T-helper 1 cell treated with Interleukin-12 subunit alpha and Interleukin-12 subunit beta and Interleukin-4 antibody, amounts not matched to agents 30 ng/mL and 1 ng/mL, for 36 hours (primary cell): Measurements from ENCODE around the gene ANKRD31. TPM values are rescaled to one million over a fixed set of nuclear protein-coding genes. Genes with fewer than 3 reads are reported as not detected.

Experiments used
- intact Hi-C: fragments of 100-400 bp; cut with micrococcal nuclease; formaldehyde crosslinking; loops from one replicate; pipeline ENCODE4 v1.15.1; 2024
- total RNA-seq: library from RNA; stranded (reverse); gene quantifications from 2 replicates; pipeline ENCODE4 v1.2.3, GENCODE V29; 2022

Gene ANKRD31
- total RNA-seq, 1 donor from 2014 or later, result 0.12 TPM

DNA sequence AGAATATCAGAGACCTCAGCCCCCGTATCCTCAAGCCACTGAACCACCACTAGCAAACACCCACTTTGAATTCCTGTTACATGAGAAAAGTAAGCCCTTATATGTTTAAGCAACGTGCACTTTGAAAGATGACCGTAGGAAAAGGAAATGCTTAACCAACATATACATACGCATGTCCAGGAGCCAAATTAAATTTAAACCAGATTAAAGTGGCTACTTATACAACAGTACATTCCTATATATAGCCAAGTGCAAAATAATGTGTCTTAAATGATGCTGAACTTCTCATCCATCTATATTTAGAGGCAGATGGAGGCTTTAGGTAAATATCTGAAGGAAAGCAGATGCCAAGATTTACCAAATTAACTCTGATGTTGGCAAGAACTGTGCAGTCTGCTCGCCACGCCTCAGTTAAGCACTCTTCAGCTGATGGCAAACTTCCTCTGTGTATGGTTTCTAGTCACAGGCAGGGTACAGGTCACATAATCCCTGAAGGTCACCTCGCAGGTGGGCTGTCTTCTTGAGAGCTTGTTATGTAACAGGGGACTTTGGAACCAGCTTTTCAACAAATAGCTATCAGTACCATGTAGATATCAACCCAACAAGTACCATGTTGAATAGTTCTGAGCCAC, 192.9 kb downstream of the ANKRD31 start:
- intact Hi-C loops, result no loop called here

DNA sequence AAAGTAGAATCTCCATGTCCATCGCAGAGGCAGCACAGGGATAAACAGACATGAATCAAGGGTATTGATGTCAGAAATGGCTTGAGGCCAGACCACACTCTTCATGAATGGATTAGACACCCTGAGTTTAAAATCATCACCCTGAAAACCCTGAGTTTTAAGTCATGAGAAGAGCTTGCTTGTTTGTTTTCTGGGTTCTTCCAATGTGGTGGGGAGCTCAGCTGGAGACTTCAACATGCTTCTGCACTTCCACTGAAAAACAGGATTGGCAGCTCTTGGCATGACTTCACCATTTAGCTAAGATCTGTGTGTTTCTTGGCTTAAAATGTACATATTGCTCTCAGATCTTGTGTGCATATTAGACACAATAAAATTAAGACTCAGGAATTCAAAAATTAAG, 194.2 kb downstream of the ANKRD31 start:
- intact Hi-C loops, result no loop called here

DNA sequence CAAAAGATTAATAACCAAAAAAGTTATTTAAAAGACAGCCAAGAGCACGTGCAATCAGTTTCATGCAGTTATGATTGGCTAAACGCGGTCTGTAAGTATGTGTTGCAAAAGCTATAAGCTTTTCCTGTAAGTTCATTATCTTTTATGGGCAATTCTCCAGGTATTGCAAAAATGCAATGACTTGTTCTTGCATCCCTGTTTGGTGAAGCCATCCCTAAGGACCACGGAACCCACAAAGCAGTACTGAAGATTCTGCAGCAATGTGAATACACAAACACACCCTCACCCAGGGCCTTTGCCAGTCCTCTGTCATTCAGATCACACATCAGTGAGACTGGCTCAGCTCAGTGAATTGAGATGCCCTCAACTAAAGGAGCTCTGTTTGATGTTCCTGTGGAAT, 195.7 kb downstream of the ANKRD31 start:
- intact Hi-C loops, result no loop called here

DNA sequence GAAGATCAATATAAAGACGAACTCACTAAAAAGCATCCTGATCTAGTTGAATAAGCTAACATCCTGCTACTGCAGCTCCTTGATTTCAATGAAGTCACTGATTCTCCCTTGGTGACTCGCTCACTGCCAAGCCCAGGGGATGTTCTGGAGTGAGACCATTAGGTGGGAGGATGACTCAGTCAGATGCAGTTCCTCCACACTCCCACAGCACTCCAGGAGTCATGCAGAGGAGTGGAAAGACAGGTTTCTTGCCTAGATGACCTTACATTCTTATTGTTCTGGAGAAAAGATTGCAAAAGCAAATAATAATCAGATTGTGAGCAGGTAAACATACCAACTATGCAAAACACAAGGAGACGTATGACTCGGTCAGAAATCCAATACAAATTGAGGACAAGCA, 199.6 kb downstream of the ANKRD31 start:
- intact Hi-C loops, result no loop called here

DNA sequence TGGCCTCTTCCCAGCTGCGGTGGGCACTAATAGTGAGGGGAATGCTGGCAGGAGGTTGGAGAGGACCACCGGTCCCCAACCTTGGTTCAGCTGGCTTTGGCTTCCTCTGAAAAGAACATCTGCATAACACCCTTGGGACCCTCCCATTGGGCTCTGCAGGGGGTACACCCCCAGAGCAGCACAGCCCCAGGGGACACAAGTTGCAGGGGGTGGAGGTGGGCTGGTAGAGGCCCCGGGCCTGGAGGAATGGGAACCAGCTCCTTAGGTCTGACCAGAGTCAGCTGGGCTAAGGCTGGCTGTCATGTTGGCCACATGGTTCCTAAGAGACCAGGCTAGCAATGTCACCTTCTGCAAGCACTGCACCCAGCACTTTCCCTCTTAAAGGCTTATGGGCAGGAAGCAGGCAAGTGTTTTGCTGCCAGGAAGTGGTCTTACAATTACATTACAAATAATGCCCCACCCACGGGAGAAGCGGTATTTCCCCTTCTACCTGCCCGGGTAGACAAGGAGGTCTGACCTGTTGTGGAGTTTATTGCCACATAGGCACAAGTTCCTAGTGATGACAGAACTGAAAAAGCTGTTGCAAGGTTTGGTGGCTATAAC, 202.4 kb downstream of the ANKRD31 start:
- intact Hi-C loops, result no loop called here

DNA sequence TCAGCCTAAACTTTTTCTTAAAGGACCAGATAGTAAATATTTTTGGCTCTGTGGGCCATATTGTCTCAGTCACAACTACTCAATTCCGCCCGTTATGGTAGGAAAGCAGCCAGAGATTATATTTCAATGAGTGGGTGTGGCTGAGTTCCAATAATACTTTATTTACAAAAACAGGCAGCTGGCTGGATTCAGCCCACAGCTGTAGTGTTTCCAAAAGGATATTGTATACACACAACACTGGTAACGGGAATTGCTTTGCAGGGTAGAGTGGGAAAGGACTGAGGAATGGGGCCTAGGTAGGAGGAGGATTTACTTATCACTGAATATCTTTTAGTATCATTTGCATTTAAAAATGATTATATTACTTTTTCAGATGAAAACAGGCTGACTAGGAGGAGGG, 205.3 kb downstream of the ANKRD31 start:
- intact Hi-C loops, result no loop called here

DNA sequence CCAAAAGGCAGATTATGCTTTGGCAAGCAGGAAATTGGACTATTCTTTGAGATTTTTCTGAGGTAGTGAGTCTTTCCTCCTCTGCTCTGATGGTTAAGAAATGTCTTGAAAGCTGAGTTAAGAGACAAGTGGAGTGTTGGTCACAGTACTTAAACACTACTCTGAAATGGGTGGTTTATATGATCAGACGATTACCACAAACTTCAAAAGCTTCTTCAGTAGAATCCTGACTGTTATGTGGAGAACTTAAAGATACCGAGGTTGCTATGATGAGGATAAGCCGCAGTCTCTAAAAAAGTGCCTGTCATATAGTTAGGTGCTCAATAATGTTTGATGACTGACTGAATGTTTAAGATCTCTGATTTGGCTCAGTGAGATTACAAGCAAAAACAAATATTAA, 208.6 kb downstream of the ANKRD31 start:
- intact Hi-C loops, result no loop called here

DNA sequence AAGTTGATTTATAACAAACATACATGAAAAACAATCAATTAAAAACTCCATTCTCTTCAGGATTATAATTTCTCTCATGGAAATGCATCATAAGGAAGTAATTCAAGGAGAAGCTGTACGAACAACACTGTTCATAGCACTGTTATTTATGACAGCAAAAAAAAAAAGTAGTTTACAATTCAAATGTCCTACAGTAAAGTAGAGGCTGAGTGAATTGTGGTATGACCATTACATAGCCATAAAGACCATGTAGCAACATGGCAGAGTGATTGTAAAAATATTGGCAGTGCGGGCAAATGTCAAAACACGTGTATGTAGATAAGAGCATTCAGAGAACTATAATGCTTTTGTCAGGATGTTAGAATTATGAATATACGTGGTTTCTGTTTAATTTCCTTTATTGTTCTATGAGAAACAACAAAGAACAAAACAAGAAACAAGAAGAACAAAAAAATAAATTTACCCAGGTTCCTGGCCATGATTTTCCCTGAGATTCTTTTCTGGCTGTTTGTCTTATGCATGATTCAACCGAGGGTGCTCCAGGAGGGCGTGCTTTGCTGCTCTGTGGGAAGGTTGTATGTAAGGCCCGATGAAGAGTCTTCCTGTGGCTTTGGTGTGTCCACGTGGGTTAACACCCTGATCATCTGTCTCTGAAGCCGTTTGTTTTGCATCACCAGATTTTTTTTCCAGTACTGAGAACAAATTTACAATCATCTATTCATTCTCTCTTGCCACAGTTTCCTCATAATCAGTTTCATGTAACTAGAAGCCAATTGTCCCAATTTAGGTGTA, 213.1 kb downstream of the ANKRD31 start:
- intact Hi-C loops, result loop anchor here (2.0 to 5.0 kb wide), 2 partner anchors 49 to 86 kb away; no protein-coding TSS in a partner anchor

DNA sequence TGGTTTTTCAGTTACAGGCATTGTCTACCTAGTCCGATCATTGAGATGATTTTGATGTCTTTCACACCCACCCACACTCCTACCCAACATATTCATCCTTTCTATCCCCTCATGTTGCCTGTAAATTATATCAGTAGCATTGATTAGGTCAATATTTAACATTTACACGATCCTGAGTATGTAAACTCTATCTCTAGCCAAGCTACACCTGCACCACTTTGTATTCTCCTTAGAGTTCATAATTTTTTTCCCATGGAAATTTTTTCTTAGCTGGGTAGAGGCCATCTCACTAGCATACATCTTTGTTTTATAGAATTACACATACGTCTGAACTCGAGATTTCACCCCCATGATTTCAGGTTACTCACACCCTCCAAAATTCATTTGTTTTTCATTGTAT, 214.9 kb downstream of the ANKRD31 start:
- intact Hi-C loops, result loop anchor here (2.0 to 5.0 kb wide), 2 partner anchors 47 to 84 kb away; no protein-coding TSS in a partner anchor

DNA sequence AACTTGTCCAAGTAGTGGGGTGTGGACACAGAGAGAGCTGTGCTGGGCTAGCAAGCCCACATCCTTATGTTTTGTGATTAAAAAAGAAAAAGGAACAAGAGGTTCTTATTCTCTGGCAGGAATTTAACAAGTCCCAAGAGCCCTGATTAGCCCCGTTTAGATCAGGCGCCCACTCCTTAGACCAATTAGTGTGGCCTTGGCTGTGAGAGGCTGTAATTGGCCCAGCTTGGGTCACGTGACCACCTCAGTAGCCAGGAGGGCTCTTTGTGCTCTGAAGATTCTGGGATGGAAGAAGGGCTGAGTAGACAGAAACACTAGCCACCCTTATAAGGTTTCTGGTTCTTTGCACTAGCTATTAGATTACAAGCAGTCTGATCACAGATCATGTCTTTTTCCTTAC, 215.5 kb downstream of the ANKRD31 start:
- intact Hi-C loops, result loop anchor here (5.0 kb wide), 1 partner anchor 84 kb away; no protein-coding TSS in a partner anchor

DNA sequence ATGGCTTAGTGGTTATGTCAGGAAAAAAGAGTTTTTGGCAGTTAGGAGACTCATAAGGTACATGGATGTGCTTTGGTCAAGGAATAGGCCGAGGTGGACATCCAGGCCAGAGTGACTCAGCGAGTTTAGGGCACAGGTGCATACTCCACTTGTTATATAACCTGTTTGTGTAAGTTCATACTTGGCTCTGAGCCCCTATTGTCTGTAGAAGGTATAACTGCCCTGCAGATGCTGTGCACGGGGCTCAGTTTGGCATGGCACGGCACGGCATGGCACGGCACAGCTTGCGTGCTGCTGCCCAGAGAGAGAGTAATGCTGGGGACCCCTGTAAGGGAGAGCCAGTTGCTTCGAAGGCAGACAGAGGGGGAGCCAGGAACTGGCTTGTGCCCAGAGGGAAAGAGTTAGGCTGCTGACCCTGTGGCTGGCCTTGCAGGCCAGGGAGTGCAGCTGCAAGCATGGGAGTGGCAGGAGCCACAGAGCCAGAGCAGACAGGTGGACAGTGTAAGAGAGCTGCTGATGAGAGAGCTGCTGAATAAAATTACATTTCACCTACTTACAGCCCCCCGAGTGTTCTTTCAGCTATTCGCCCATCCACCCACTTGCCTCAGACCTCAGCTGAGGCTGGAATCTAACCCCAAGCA, 216.5 kb downstream of the ANKRD31 start:
- intact Hi-C loops, result loop anchor here (5.0 kb wide), 1 partner anchor 83 kb away; no protein-coding TSS in a partner anchor

DNA sequence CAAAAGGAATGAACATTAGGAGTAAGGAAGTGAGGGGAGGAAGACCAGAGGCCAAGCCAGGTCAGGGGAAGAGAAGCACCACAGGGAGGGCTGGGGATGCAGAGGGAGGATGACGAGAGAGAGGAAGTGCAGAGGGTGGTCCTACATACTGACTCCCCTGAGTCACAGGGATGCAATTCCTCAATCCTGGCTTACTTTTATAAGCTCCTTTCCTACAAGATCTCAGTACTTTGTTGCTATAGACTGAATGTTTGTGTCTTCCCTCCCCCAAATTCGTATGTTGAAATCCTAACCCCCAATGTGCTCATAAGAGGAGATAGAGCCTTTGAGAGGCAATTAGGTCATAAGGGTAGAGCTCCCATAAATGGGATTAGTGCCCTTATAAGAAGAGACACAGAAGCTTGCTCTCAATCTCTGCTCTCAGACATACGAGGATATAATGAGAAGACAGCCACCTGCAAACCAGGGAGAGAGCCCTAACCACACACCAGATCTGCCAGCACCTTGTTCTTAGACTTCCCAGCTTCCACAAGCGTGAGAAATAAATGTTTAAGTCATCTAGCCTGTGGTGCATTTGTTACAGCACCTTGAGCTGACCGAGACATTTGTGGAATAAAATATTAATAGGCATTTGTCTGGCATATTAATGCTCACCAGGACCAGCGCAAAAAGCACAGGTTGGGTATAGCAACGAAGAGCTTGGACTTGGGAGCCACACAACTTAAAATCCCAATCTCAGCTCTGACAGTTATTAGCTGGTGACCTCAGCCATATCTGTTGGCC, 217.7 kb downstream of the ANKRD31 start:
- intact Hi-C loops, result no loop called here

Other genes starting within 250 kb of the ANKRD31 start
- 2.2 and 2.4 TPM in 2 replicates for gene GCNT4, start 184.3 kb downstream of the ANKRD31 start, total RNA-seq
- 67.3 and 70.0 TPM in 2 replicates for gene HMGCR, start 100.3 kb upstream of the ANKRD31 start, total RNA-seq